HEK293 (cell line): Measurements from ENCODE around the gene SHISA5.

Experiments
- CTCF ChIA-PET: fragments of 350-600 bp; formaldehyde crosslinking; extraction: SDS; loops from one replicate; lab custom pipeline; 2021; ENCODE audit warnings: antibody characterized with exemption; lab: Yijun Ruan, JAX
- POLR2A ChIA-PET: fragments of 300-600 bp; formaldehyde crosslinking; extraction: SDS; loops from one replicate; lab custom pipeline; 2020; ENCODE audit warnings: antibody characterized with exemption, inconsistent platforms; lab: Yijun Ruan, JAX
- H3K27ac ChIP-seq: fragments of 200-500 bp; sonication (Bioruptor generic); 2 replicates; pipeline ENCODE4 v1.5.1; 2014; ENCODE audit warnings: low read depth, low read length, control low read depth, inconsistent platforms; ENCODE audit errors: extremely low read depth
- H3K36me3 ChIP-seq, 2 experiments: fragments of 200-500 bp in 1 of 2; sonication (Bioruptor generic) in 1 of 2; 1 replicate in 1 of 2; 2 replicates in 1 of 2; pipeline ENCODE4 v1.5.1; 2014 to 2017; ENCODE audit warnings: inconsistent platforms in 2 of 2, low read length in 2 of 2; ENCODE audit not compliant: control insufficient read depth in 2 of 2, insufficient read depth in 1 of 2
- H3K4me1 ChIP-seq: fragments of 200-500 bp; sonication (Bioruptor generic); 2 replicates; pipeline ENCODE4 v1.5.1; 2014; ENCODE audit warnings: mild to moderate bottlenecking, low read length, inconsistent platforms; ENCODE audit not compliant: control insufficient read depth, insufficient read depth
- H3K4me3 ChIP-seq: 2 replicates; pipeline ENCODE4 v1.5.1; 2011; ENCODE audit warnings: low read depth, mild to moderate bottlenecking, control low read depth, low read length, moderate library complexity
- H3K9me3 ChIP-seq: fragments of 200-500 bp; sonication (Bioruptor generic); 2 replicates; pipeline ENCODE4 v1.5.1; 2014; ENCODE audit warnings: low read depth, low read length, inconsistent platforms; ENCODE audit not compliant: control insufficient read depth, insufficient read depth
- GLIS1 ChIP-seq: fragments of 450-650 bp; formaldehyde crosslinking; IDR thresholded peaks from 2 replicates; pipeline ENCODE4 v1.5.1; 2016; ENCODE audit warnings: missing biosample characterization, missing genetic modification characterization
- GLIS2 ChIP-seq: fragments of 450-650 bp; formaldehyde crosslinking; IDR thresholded peaks from 2 replicates; pipeline ENCODE4 v1.5.1; 2016; ENCODE audit warnings: missing biosample characterization, missing genetic modification characterization
- KLF9 ChIP-seq: fragments of 450-650 bp; formaldehyde crosslinking; IDR thresholded peaks from 2 replicates; pipeline ENCODE4 v1.5.1; 2016; ENCODE audit warnings: missing biosample characterization, missing genetic modification characterization, low read depth
- PATZ1 ChIP-seq: fragments of 450-650 bp; formaldehyde crosslinking; IDR thresholded peaks from 2 replicates; pipeline ENCODE4 v1.5.1; 2016; ENCODE audit warnings: missing biosample characterization, missing genetic modification characterization
- REPIN1 ChIP-seq: fragments of 450-650 bp; formaldehyde crosslinking; IDR thresholded peaks from 2 replicates; pipeline ENCODE4 v1.5.1; 2017; ENCODE audit warnings: missing biosample characterization, missing genetic modification characterization, low read depth
- SP2 ChIP-seq: fragments of 450-650 bp; formaldehyde crosslinking; IDR thresholded peaks from 2 replicates; pipeline ENCODE4 v1.5.1; 2016; ENCODE audit warnings: missing biosample characterization, missing genetic modification characterization
- TRIM28 ChIP-seq: IDR thresholded peaks from 2 replicates; pipeline ENCODE4 v1.6.1; 2011; ENCODE audit warnings: low read length, control low read depth, borderline replicate concordance
- ZBTB21 ChIP-seq: fragments of 450-650 bp; formaldehyde crosslinking; IDR thresholded peaks from 2 replicates; pipeline ENCODE4 v1.5.1; 2017; ENCODE audit warnings: missing biosample characterization, missing genetic modification characterization
- ZBTB26 ChIP-seq: fragments of 450-650 bp; formaldehyde crosslinking; optimal IDR thresholded peaks from 2 replicates; pipeline ENCODE3; 2016; ENCODE audit warnings: missing biosample characterization, mild to moderate bottlenecking, missing genetic modification characterization
- ZBTB48 ChIP-seq: fragments of 450-650 bp; formaldehyde crosslinking; IDR thresholded peaks from 2 replicates; pipeline ENCODE4 v1.5.1; 2016; ENCODE audit warnings: missing biosample characterization, missing genetic modification characterization
- ZBTB49 ChIP-seq: fragments of 450-650 bp; formaldehyde crosslinking; IDR thresholded peaks from 2 replicates; pipeline ENCODE4 v1.5.1; 2016; ENCODE audit warnings: missing biosample characterization, missing genetic modification characterization, low read depth
- ZFP41 ChIP-seq: fragments of 450-650 bp; formaldehyde crosslinking; IDR thresholded peaks from 2 replicates; pipeline ENCODE4 v1.5.1; 2016; ENCODE audit warnings: missing biosample characterization, missing genetic modification characterization, borderline replicate concordance
- ZIC2 ChIP-seq: fragments of 450-650 bp; formaldehyde crosslinking; IDR thresholded peaks from 2 replicates; pipeline ENCODE4 v1.5.1; 2016; ENCODE audit warnings: missing biosample characterization, missing genetic modification characterization
- ZNF221 ChIP-seq: fragments of 450-650 bp; formaldehyde crosslinking; IDR thresholded peaks from 2 replicates; pipeline ENCODE4 v1.5.1; 2017; ENCODE audit warnings: missing biosample characterization, missing genetic modification characterization, borderline replicate concordance
- ZNF239 ChIP-seq: fragments of 450-650 bp; formaldehyde crosslinking; IDR thresholded peaks from 2 replicates; pipeline ENCODE4 v1.5.1; 2016; ENCODE audit warnings: missing biosample characterization, missing genetic modification characterization
- ZNF24 ChIP-seq: fragments of 450-650 bp; formaldehyde crosslinking; IDR thresholded peaks from 2 replicates; pipeline ENCODE4 v1.5.1; 2016; ENCODE audit warnings: missing biosample characterization, missing genetic modification characterization
- ZNF292 ChIP-seq: fragments of 450-650 bp; formaldehyde crosslinking; IDR thresholded peaks from 2 replicates; pipeline ENCODE4 v1.5.1; 2016; ENCODE audit warnings: low read depth, missing biosample characterization, missing genetic modification characterization, borderline replicate concordance
- ZNF335 ChIP-seq: fragments of 450-650 bp; formaldehyde crosslinking; conservative IDR thresholded peaks from 2 replicates; pipeline ENCODE4 v1.5.1; 2016; ENCODE audit warnings: missing biosample characterization, missing genetic modification characterization
- ZNF341 ChIP-seq: fragments of 450-650 bp; formaldehyde crosslinking; IDR thresholded peaks from 2 replicates; pipeline ENCODE4; 2016; ENCODE audit warnings: low read depth, missing biosample characterization, missing genetic modification characterization
- ZNF37A ChIP-seq: fragments of 450-650 bp; IDR thresholded peaks from 2 replicates; pipeline ENCODE4 v1.5.1; 2018; ENCODE audit warnings: missing biosample characterization, missing genetic modification characterization
- ZNF404 ChIP-seq: fragments of 450-650 bp; formaldehyde crosslinking; IDR thresholded peaks from 2 replicates; pipeline ENCODE4 v1.5.1; 2017; ENCODE audit warnings: missing biosample characterization, missing genetic modification characterization
- ZNF639 ChIP-seq: fragments of 450-650 bp; formaldehyde crosslinking; IDR thresholded peaks from 2 replicates; pipeline ENCODE4 v1.5.1; 2016; ENCODE audit warnings: missing biosample characterization, missing genetic modification characterization
- ZNF768 ChIP-seq: fragments of 450-650 bp; formaldehyde crosslinking; IDR thresholded peaks from 2 replicates; pipeline ENCODE4 v1.5.1; 2018; ENCODE audit warnings: missing biosample characterization, mild to moderate bottlenecking, missing genetic modification characterization
- ZNF843 ChIP-seq: fragments of 450-650 bp; formaldehyde crosslinking; IDR thresholded peaks from 2 replicates; pipeline ENCODE4 v1.5.1; 2016; ENCODE audit warnings: missing biosample characterization, missing genetic modification characterization
- ZSCAN16 ChIP-seq: fragments of 450-650 bp; formaldehyde crosslinking; IDR thresholded peaks from 2 replicates; pipeline ENCODE4 v1.5.1; 2016; ENCODE audit warnings: missing biosample characterization, missing genetic modification characterization
- ZSCAN5A ChIP-seq: fragments of 450-650 bp; formaldehyde crosslinking; IDR thresholded peaks from 2 replicates; pipeline ENCODE4 v1.5.1; 2016; ENCODE audit warnings: missing biosample characterization, missing genetic modification characterization
- TF ChIP-seq, protein P1 (sequence below): fragments of 450-650 bp; formaldehyde crosslinking; IDR thresholded peaks from 2 replicates; pipeline ENCODE4 v1.5.1; 2016; ENCODE audit warnings: missing biosample characterization, missing genetic modification characterization

Gene SHISA5

GRCh38 chr3:48505146-48505545 lies 1.2 kb upstream of the SHISA5 start (continued):
- TF ChIP-seq ZBTB49 (tag by site-specific recombination) = no peak

DNA sequence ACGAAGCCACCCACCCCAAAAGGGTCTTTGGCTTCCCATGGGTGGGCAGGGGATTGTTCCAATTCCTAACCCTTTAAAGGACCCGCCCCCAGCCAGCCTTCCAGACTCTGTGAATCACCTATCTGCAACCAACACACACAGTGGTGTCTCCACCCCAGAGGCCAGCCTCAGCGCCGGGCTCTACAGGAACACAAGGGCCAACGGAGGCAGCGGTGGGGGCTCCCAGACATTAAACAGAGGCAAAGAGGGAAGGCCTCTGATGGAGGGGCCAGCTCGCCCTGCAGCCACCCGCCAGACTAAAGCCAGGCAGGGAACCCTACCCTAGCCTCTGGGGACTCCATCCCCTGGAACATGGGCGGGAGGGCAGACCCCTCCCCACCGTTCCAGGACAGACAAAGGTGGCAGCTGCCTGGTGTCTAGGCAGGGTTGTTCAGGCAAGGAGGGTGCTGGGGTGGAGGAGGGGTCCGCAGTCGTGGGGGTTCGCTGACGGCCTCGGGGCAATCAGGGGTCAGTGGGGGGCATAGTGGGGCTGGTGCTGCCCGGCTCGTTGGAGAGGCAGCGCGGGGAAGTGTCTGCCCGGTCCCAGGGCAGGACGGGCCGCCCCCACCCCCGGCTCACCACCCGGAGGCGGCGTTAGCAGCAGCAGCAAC lies 448 bp downstream of the SHISA5 start:
- POLR2A ChIA-PET = no interaction called here

GRCh38 chr3:48502728-48503168 lies 1.2 kb downstream of the SHISA5 start:
- Histone ChIP-seq H3K27ac (no peak overlapping the region), H3K9me3 (no peaks in the 10 kb centered on the region), H3K4me1 (no peaks in the 10 kb centered on the region), H3K36me3 (no peaks in the 10 kb centered on the region), H3K4me3 (no peak overlapping the region)
- POLR2A ChIA-PET = no interaction called here
- CTCF ChIA-PET = no interaction called here
- TF ChIP-seq ZSCAN5A (tag by site-specific recombination) (no peak), ZNF843 (no peak), ZNF292 (tag by site-specific recombination) (no peak), ZNF639 (no peak), ZSCAN16 (no peak), GLIS1 (tag by site-specific recombination) (no peak), ZNF341 (tag by site-specific recombination) (no peak), TRIM28 (no peak)

More for the DNA sequence above, 448 bp downstream of the SHISA5 start:
- peak overlapping the region; percentile 53 for H3K4me3 ChIP-seq
- CTCF ChIA-PET = interaction anchor here (1.2 to 1.4 kb wide), 2 partner anchors 30 to 67 kb away, joined by 4 to 5 read pairs; no protein-coding TSS in a partner anchor
- no peaks in the 10 kb centered on the region for H3K36me3 ChIP-seq
- no peaks in the 10 kb centered on the region for H3K9me3 ChIP-seq
- H3K4me1 ChIP-seq = no peaks in the 10 kb centered on the region
- no peak overlapping the region; the same call in 1 of the 2 replicates for H3K27ac ChIP-seq
- TF ChIP-seq ZNF37A (tag by site-specific recombination) (no peak), SP2 (tag by site-specific recombination) (peak; percentile 17; the same call in 1 of the 2 replicates), ZNF24 (tag by site-specific recombination) (no peak), ZNF239 (tag by site-specific recombination) (no peak), ZBTB26 (tag by site-specific recombination) (peak; percentile 64), ZNF768 (tag by site-specific recombination) (no peak), ZBTB21 (no peak), GLIS2 (tag by site-specific recombination) (peak; percentile 48), ZNF221 (tag by site-specific recombination) (no peak), GLIS1 (tag by site-specific recombination) (no peak; the same call in 1 of the 2 replicates), PATZ1 (tag by site-specific recombination) (peak; percentile 32; the same call in 1 of the 2 replicates), ZFP41 (tag by site-specific recombination) (no peak), ZNF335 (tag by site-specific recombination) (0 out of 2 replicates have a peak, but pooled peaks have one; percentile 7), ZBTB48 (tag by site-specific recombination) (peak; percentile 34; the same call in 1 of the 2 replicates), REPIN1 (no peak), KLF9 (tag by site-specific recombination) (no peak), ZIC2 (peak; percentile 49), ZNF404 (tag by site-specific recombination) (no peak)
- TF ChIP-seq, protein P1, sequence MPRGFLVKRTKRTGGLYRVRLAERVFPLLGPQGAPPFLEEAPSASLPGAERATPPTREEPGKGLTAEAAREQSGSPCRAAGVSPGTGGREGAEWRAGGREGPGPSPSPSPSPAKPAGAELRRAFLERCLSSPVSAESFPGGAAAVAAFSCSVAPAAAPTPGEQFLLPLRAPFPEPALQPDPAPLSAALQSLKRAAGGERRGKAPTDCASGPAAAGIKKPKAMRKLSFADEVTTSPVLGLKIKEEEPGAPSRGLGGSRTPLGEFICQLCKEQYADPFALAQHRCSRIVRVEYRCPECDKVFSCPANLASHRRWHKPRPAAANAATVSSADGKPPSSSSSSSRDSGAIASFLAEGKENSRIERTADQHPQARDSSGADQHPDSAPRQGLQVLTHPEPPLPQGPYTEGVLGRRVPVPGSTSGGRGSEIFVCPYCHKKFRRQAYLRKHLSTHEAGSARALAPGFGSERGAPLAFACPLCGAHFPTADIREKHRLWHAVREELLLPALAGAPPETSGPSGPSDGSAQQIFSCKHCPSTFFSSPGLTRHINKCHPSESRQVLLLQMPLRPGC = no peak
